ENCODE measurements around the gene DAZAP1. TPM values are rescaled to one million over a fixed set of nuclear protein-coding genes. Genes with fewer than 3 reads are reported as not detected.

DAZAP1 gene
- total RNA-seq, 1 experiment from 2014 or later, result 177 TPM

DNA sequence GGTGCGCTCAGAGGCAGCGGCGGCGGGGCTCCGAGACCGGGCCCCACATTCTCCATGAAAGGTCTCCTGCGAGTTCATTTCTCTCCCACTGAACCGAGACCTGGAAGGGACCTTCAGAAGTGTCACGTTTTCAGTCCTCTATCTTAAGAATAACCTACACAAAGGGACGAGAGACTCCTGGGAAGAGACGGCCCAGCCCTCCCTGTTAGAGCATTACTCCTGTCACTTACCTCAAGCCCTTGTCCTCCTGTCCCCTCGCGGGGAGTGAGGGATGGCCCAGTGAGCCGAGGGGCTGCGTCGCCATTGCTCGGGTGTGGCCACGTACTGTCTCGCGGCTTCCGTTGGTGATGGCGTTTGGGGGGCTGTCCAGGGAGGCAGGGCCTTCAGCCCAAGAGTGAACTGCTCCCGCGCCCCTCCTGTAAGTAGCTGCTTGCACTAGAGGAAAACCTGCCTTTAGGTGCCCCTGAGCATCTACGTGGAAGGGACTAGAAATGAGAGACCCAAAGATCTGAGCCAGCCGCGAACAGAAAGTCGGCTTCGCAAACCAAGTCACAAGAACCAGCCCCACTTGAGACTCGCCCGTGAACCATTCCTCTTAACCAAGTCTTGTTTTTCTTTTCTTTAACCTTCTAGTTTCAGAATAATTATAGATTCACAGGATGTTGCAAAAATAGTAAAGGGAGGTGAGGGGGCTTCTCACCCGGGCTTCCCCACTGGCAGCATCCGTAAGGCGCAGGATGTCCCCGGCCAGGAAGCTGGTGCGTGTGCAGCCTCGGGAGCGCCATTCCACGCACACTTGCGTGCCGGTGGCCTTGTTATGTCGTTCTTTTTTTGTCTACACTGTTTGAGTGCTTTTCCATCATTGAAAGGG, 44.8 kb upstream of the DAZAP1 start:
- no TSS peak for BruUV-seq (replicated peaks)
- no peak overlapping the region for H2AFZ ChIP-seq (ENCODE audit: low read length)
- no peaks in the 10 kb centered on the region for H4K20me1 ChIP-seq (ENCODE audit: low read length)
- POLR2A ChIA-PET (ENCODE audit: unreplicated experiment), result no interaction called here
- H3K4me1 ChIP-seq (ENCODE audit: insufficient read depth, low read length), result peaks cover 4% of the 10 kb centered on the region
- H3K4me2 ChIP-seq (ENCODE audit: low read length), result no peak overlapping the region
- no peaks in the 10 kb centered on the region; the same call in 1 of the 2 replicates for H3K36me3 ChIP-seq (ENCODE audit: low read depth, low read length)
- DNase-seq, result no peak
- no peak for ATAC-seq
- TF ChIP-seq EZH2phosphoT487 (IDR thresholded peaks at IDR 0.05; ENCODE audit: borderline replicate concordance, low read length), result no peak
- TF ChIP-seq, protein P1, sequence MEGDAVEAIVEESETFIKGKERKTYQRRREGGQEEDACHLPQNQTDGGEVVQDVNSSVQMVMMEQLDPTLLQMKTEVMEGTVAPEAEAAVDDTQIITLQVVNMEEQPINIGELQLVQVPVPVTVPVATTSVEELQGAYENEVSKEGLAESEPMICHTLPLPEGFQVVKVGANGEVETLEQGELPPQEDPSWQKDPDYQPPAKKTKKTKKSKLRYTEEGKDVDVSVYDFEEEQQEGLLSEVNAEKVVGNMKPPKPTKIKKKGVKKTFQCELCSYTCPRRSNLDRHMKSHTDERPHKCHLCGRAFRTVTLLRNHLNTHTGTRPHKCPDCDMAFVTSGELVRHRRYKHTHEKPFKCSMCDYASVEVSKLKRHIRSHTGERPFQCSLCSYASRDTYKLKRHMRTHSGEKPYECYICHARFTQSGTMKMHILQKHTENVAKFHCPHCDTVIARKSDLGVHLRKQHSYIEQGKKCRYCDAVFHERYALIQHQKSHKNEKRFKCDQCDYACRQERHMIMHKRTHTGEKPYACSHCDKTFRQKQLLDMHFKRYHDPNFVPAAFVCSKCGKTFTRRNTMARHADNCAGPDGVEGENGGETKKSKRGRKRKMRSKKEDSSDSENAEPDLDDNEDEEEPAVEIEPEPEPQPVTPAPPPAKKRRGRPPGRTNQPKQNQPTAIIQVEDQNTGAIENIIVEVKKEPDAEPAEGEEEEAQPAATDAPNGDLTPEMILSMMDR (conservative IDR thresholded peaks at IDR 0.05; ENCODE audit: low read depth, low read length), result no peak
- TF ChIP-seq EZH2 (IDR thresholded peaks at IDR 0.05; ENCODE audit: low read length, unreplicated experiment), result no peak
- H3K9ac ChIP-seq (ENCODE audit: low read length), result no peak overlapping the region
- CTCF ChIA-PET, result no interaction called here
- intact Hi-C loops (cut with micrococcal nuclease), result no loop called here
- H3K79me2 ChIP-seq (ENCODE audit: low read length), result no peaks in the 10 kb centered on the region
- no peaks in the 10 kb centered on the region for H3F3A ChIP-seq (ENCODE audit: low read length, unreplicated experiment)
- H3K27ac ChIP-seq (ENCODE audit: low read length), result no peak overlapping the region
- no peaks in the 10 kb centered on the region for H3K9me3 ChIP-seq (ENCODE audit: low read length)
- H3K4me3 ChIP-seq (ENCODE audit: low read length), result no peak overlapping the region
- H3K27me3 ChIP-seq (ENCODE audit: low read length), result no peaks in the 10 kb centered on the region
- H3K9me2 ChIP-seq (replicated peaks; ENCODE audit: low read length), result no peaks in the 10 kb centered on the region

DNA sequence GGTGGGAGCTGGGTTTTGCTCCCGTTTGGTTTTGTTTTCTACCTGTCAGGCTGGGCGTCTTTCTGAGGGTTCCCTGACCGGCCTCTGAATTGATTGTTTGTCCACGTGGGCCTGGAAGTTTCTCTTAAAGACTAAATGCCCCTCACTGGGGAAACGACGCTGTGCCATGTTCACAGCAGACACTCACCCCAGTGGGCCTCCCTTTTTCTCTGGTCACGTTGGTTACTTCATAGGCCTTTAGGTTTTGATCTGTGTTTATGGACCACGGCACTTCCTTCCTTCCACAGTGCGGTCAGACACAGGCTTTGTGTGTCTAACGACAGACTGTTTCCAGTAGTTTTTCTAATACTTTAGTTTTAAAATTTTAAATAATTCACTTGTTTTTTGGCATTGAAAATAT, 43.8 kb upstream of the DAZAP1 start:
- POLR2A ChIA-PET (ENCODE audit: unreplicated experiment), result no interaction called here
- Histone ChIP-seq H2AFZ (ENCODE audit: low read length) (no peak overlapping the region), H3K9ac (ENCODE audit: low read length) (no peak overlapping the region)

More for the DNA sequence above, 43.8 kb upstream of the DAZAP1 start:
- no peaks in the 10 kb centered on the region for H3K79me2 ChIP-seq (ENCODE audit: low read length)
- no peak for TF ChIP-seq EZH2 (IDR thresholded peaks at IDR 0.05; ENCODE audit: low read length, unreplicated experiment)
- TF ChIP-seq, protein P1 (conservative IDR thresholded peaks at IDR 0.05; ENCODE audit: low read depth, low read length), result no peak
- TF ChIP-seq EZH2phosphoT487 (IDR thresholded peaks at IDR 0.05; ENCODE audit: borderline replicate concordance, low read length), result no peak
- H3K4me1 ChIP-seq (ENCODE audit: insufficient read depth, low read length), result peaks cover 4% of the 10 kb centered on the region
- H3K27me3 ChIP-seq (ENCODE audit: low read length), result no peaks in the 10 kb centered on the region
- no peak overlapping the region for H3K4me3 ChIP-seq (ENCODE audit: low read length)
- intact Hi-C loops (cut with micrococcal nuclease), result no loop called here
- ATAC-seq (no peak), DNase-seq (no peak)
- no peaks in the 10 kb centered on the region for H4K20me1 ChIP-seq (ENCODE audit: low read length)
- H3F3A ChIP-seq (ENCODE audit: low read length, unreplicated experiment), result no peaks in the 10 kb centered on the region
- CTCF ChIA-PET, result no interaction called here
- no peak overlapping the region for H3K4me2 ChIP-seq (ENCODE audit: low read length)
- H3K27ac ChIP-seq (ENCODE audit: low read length), result no peak overlapping the region
- H3K9me3 ChIP-seq (ENCODE audit: low read length), result no peaks in the 10 kb centered on the region
- no peaks in the 10 kb centered on the region for H3K9me2 ChIP-seq (replicated peaks; ENCODE audit: low read length)
- BruUV-seq (replicated peaks), result no TSS peak
- H3K36me3 ChIP-seq (ENCODE audit: low read depth, low read length), result no peaks in the 10 kb centered on the region; the same call in 1 of the 2 replicates
